NB4 (cell line): Measurements from ENCODE around the gene PSMA1.

Source experiments
- CTCF ChIP-seq: IDR thresholded peaks from one replicate; pipeline ENCODE4 v1.5.1; 2012; ENCODE audit warnings: low read depth, low read length
- MAX ChIP-seq: IDR thresholded peaks from 2 replicates; pipeline ENCODE4 v1.6.1; 2011; ENCODE audit warnings: low read depth, low read length
- POLR2A ChIP-seq: IDR thresholded peaks from 2 replicates; pipeline ENCODE4 v1.6.1; 2011; ENCODE audit warnings: mild to moderate bottlenecking; ENCODE audit not compliant: insufficient read length; ENCODE audit errors: extremely low read depth

GRCh38 chr11:14538271-14538925, 18.2 kb upstream of the PSMA1 start:
- TF ChIP-seq CTCF (no peak), POLR2A (no peak), MAX (no peak)
